B cell (primary cell): ENCODE data around the gene SCARB1. TPM values are rescaled to one million over a fixed set of nuclear protein-coding genes. Genes with fewer than 3 reads are reported as not detected.

Experiments
- ATAC-seq: fragments of 200-7000 bp; cut with Tn5 transposase; one replicate; pipeline ENCODE4 v1.10.0; 2021; ENCODE audit warnings: low read depth, mild to moderate bottlenecking, moderate number of reproducible peaks, moderate library complexity
- CTCF ChIA-PET: fragments of 350-600 bp; sonication (Branson Sonifier 250); formaldehyde crosslinking; loops from one replicate; lab custom pipeline; 2021; ENCODE audit warnings: antibody characterized with exemption, inconsistent platforms; lab: Charles Lee
- POLR2A ChIA-PET: fragments of 350-600 bp; sonication (Branson Sonifier 250); formaldehyde crosslinking; loops from one replicate; lab custom pipeline; 2021; ENCODE audit warnings: antibody characterized with exemption; lab: Charles Lee
- DNase-seq: peaks from one replicate; pipeline ENCODE4 v3.0.0; 2013
- H2AFZ ChIP-seq: 2 replicates; pipeline ENCODE4 v1.6.1; 2012; ENCODE audit warnings: mild to moderate bottlenecking, low read depth, low read length; ENCODE audit not compliant: insufficient read depth, poor library complexity, severe bottlenecking
- H3K27ac ChIP-seq, 2 donors: 1 replicate in 1 of 2; 2 replicates in 1 of 2; pipeline ENCODE4 v1.5.1; 2012 to 2013; ENCODE audit warnings: low read length in 2 of 2, mild to moderate bottlenecking in 2 of 2, moderate library complexity in 1 of 2
- H3K27me3 ChIP-seq, 4 experiments: fragments of 200-600 bp in 1 of 4; sonication (generic) in 1 of 4; replicated peaks in 1 of 4; 1 replicate in 2 of 4; 2 replicates in 2 of 4; pipeline versions ENCODE4 v1.6.1 to v1.7.0; 2013 to 2016; ENCODE audit warnings: low read length in 3 of 4, mild to moderate bottlenecking in 2 of 4, mixed read lengths in 1 of 4, moderate library complexity in 1 of 4; ENCODE audit not compliant: insufficient read depth in 4 of 4, control insufficient read depth in 3 of 4; ENCODE audit errors: control extremely low read depth in 1 of 4
- H3K36me3 ChIP-seq, 2 experiments: replicated peaks in 1 of 2; 1 replicate in 1 of 2; 2 replicates in 1 of 2; pipeline versions ENCODE4 v1.6.1 to v1.7.1; 2013; ENCODE audit warnings: low read length in 1 of 2; ENCODE audit not compliant: insufficient read depth in 2 of 2, control insufficient read depth in 1 of 2; ENCODE audit errors: control extremely low read depth in 1 of 2, extremely low read depth in 1 of 2
- H3K4me1 ChIP-seq, 2 donors: fragments of 200-600 bp in 1 of 2; sonication (generic) in 1 of 2; 1 replicate in 1 of 2; 2 replicates in 1 of 2; pipeline versions ENCODE4 v1.5.1 to v1.6.1; 2013 to 2017; ENCODE audit warnings: low read length in 2 of 2; ENCODE audit not compliant: control insufficient read depth in 2 of 2, insufficient read depth in 2 of 2
- H3K4me2 ChIP-seq: replicated peaks from 2 replicates; pipeline ENCODE3; 2012; ENCODE audit warnings: mild to moderate bottlenecking, low read depth, low read length; ENCODE audit not compliant: poor library complexity, severe bottlenecking
- H3K4me3 ChIP-seq, 5 experiments: fragments of 200-600 bp in 1 of 5; sonication (generic) in 1 of 5; 1 replicate in 3 of 5; 2 replicates in 2 of 5; pipeline versions ENCODE4 v1.5.1 to v1.7.0; 2011 to 2016; ENCODE audit warnings: low read length in 4 of 5, mild to moderate bottlenecking in 4 of 5, low read depth in 2 of 5, control low read depth in 1 of 5, moderate library complexity in 1 of 5; ENCODE audit not compliant: insufficient read depth in 1 of 5; ENCODE audit errors: control extremely low read depth in 1 of 5, extremely low read depth in 1 of 5
- H3K79me2 ChIP-seq: fragments of 200-600 bp; sonication (generic); one replicate; pipeline ENCODE4 v1.6.0; 2016; ENCODE audit warnings: low read length; ENCODE audit not compliant: control insufficient read depth, insufficient read depth
- H3K9ac ChIP-seq: fragments of 200-600 bp; sonication (generic); 2 replicates; pipeline ENCODE4 v1.6.1; 2017; ENCODE audit warnings: mild to moderate bottlenecking, low read length, moderate library complexity
- H3K9me3 ChIP-seq, 3 donors: one replicate each; pipeline versions ENCODE4 v1.6.1 to v1.7.1; 2013; ENCODE audit warnings: low read length in 2 of 3; ENCODE audit not compliant: control insufficient read depth in 2 of 3, insufficient read depth in 1 of 3; ENCODE audit errors: control extremely low read depth in 1 of 3
- H4K20me1 ChIP-seq: 2 replicates; pipeline ENCODE4 v1.6.0; 2012; ENCODE audit warnings: mild to moderate bottlenecking, low read length; ENCODE audit not compliant: insufficient read depth, control insufficient read depth, poor library complexity, severe bottlenecking
- H3K27ac Mint-ChIP-seq: one replicate; pipeline ENCODE4 v1.8.0; 2021; ENCODE audit warnings: mixed read lengths
- H3K27me3 Mint-ChIP-seq: one replicate; pipeline ENCODE4 v1.8.0; 2021; ENCODE audit warnings: mixed read lengths
- H3K4me1 Mint-ChIP-seq: one replicate; pipeline ENCODE4 v1.8.0; 2021; ENCODE audit warnings: mixed read lengths
- H3K4me3 Mint-ChIP-seq: one replicate; pipeline ENCODE4 v1.8.0; 2021; ENCODE audit warnings: mixed read lengths
- H3K9me3 Mint-ChIP-seq: one replicate; pipeline ENCODE4 v1.8.0; 2022; ENCODE audit warnings: mixed read lengths; ENCODE audit not compliant: insufficient read depth
- EZH2 ChIP-seq: IDR thresholded peaks from 2 replicates; pipeline ENCODE4 v1.6.1; 2012; ENCODE audit warnings: borderline replicate concordance, low read depth, mild to moderate bottlenecking, moderate library complexity, low read length; ENCODE audit not compliant: insufficient read depth, poor library complexity, severe bottlenecking
- WGBS: methylation state at CpG from one replicate; pipeline ENCODE4 v1.1.5; 2013; ENCODE audit warnings: missing lambda C conversion rate; ENCODE audit not compliant: insufficient coverage; 5-methylcytosine and 5-hydroxymethylcytosine counted together
- intact Hi-C: fragments of 100-400 bp; cut with micrococcal nuclease; formaldehyde crosslinking; loops from one replicate; pipeline ENCODE4 v1.10.0; 2022
- polyA plus RNA-seq: library from polyadenylated mRNA; depleted of rRNA; stranded (reverse); fragments of >200 nt; gene quantifications from 2 replicates; pipeline ENCODE4 v1.2.3, GENCODE V29; 2012
- total RNA-seq, 2 donors: library from RNA; stranded (reverse); fragments of 120-200 nt in 1 of 2; gene quantifications; 1 replicate in 1 of 2; 2 replicates in 1 of 2; pipeline versions ENCODE4 v1.2.3 to v1.2.4, GENCODE V29; 2013 to 2022
- TF ChIP-seq, protein P1 (sequence below): fragments of 200-600 bp; IDR thresholded peaks from one replicate; pipeline ENCODE4 v1.8.0; 2022; ENCODE audit warnings: antibody characterized with exemption, mild to moderate bottlenecking

The SCARB1 gene
- total and polyA plus RNA-seq, 2 donors (not counting 1 experiment from before 2014, with no cell fraction given): 26.8 to 30.7 TPM

DNA sequence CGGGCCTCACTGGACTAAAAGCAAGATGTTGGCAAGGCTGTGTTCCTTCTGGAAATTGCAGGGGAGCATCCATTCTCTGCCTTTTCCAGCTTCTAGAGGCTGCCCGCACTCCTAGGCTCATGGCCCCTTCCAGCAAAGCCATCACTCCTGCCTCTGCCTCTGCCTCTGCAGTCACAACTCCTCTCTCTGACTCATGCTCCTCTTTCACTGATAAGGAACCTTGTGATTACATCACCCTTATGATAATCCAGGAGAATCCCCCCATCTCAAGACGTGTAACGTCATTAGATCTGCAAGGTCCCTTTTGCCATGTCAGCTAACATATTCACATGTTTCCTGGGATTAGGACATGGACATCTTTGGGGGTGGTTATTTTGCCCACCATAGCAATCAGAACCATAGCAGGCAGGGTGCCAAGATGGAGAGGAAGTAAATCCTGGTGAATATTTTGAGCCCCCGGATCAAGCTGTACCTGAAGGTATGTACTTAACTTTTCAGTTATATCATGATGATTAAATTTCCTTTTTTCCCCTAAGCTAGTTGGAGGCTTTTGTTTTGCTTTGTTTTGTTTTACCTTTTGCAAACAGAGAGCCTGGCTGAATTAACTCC, 123.6 kb downstream of the SCARB1 start:
- ATAC-seq: no peak

More for the DNA sequence above, 123.6 kb downstream of the SCARB1 start:
- Histone ChIP-seq H3K79me2 (no peaks in the 10 kb centered on the region), H4K20me1 (no peaks in the 10 kb centered on the region), H3K9ac (no peak overlapping the region), H3K9me3 (peaks cover 0 to 27% (median 0%) of the 10 kb centered on the region in 3 donors), H3K4me1 (no peaks in the 10 kb centered on the region), H3K4me2 (no peak overlapping the region), H3K27ac (no peak overlapping the region), H3K27me3 (peaks cover 0 to 23% (median 2%) of the 10 kb centered on the region in 4 experiments), H3K4me3 (no peak overlapping the region), H2AFZ (no peak overlapping the region), H3K36me3 (no peaks in the 10 kb centered on the region)
- CTCF ChIA-PET: no interaction called here
- no peaks in the 10 kb centered on the region for H3K4me1 Mint-ChIP-seq
- WGBS: 100% methylated on average over 2 of the region's 5 CpGs
- no peak overlapping the region for H3K4me3 Mint-ChIP-seq
- POLR2A ChIA-PET: no interaction called here
- H3K27ac Mint-ChIP-seq: no peak overlapping the region
- intact Hi-C loops: no loop called here
- H3K9me3 Mint-ChIP-seq: no peaks in the 10 kb centered on the region
- TF ChIP-seq, protein P1, sequence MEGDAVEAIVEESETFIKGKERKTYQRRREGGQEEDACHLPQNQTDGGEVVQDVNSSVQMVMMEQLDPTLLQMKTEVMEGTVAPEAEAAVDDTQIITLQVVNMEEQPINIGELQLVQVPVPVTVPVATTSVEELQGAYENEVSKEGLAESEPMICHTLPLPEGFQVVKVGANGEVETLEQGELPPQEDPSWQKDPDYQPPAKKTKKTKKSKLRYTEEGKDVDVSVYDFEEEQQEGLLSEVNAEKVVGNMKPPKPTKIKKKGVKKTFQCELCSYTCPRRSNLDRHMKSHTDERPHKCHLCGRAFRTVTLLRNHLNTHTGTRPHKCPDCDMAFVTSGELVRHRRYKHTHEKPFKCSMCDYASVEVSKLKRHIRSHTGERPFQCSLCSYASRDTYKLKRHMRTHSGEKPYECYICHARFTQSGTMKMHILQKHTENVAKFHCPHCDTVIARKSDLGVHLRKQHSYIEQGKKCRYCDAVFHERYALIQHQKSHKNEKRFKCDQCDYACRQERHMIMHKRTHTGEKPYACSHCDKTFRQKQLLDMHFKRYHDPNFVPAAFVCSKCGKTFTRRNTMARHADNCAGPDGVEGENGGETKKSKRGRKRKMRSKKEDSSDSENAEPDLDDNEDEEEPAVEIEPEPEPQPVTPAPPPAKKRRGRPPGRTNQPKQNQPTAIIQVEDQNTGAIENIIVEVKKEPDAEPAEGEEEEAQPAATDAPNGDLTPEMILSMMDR: no peak
- TF ChIP-seq EZH2: no peak
- H3K27me3 Mint-ChIP-seq: peaks cover 21% of the 10 kb centered on the region
- DNase-seq: no peak
